K562 (cell line): ENCODE data around the gene PTPRG.

Source experiments
- CTCF ChIP-seq, 3 experiments: IDR thresholded peaks in 2 of 3; conservative IDR thresholded peaks in 1 of 3; 2 replicates each; pipeline ENCODE4 v1.5.1; 2011 to 2012; ENCODE audit warnings: low read length in 3 of 3, mild to moderate bottlenecking in 3 of 3, control low read depth in 2 of 3, improper control_type of control experiment in 1 of 3, inconsistent platforms in 1 of 3, low read depth in 1 of 3, mixed read lengths in 1 of 3, moderate library complexity in 1 of 3; ENCODE audit not compliant: insufficient read depth in 2 of 3
- IRF9 ChIP-seq: fragments of 450-650 bp; IDR thresholded peaks from 2 replicates; pipeline ENCODE4 v1.6.1; 2016; ENCODE audit warnings: missing biosample characterization, missing genetic modification characterization
- MAX ChIP-seq: sonication (generic); formaldehyde crosslinking; IDR thresholded peaks from 2 replicates; pipeline ENCODE4 v1.9.0; 2022; ENCODE audit warnings: mild to moderate bottlenecking, missing genetic modification reagents
- SMAD3 ChIP-seq: fragments of 450-650 bp; formaldehyde crosslinking; conservative IDR thresholded peaks from 2 replicates; pipeline ENCODE4 v1.4.0; 2020; ENCODE audit warnings: mild to moderate bottlenecking
- SMARCC2 ChIP-seq: fragments of 450-650 bp; IDR thresholded peaks from 2 replicates; pipeline ENCODE4 v1.6.1; 2017; ENCODE audit warnings: antibody characterized with exemption, moderate library complexity, mild to moderate bottlenecking, low read depth
- SREBF2 ChIP-seq: sonication (generic); formaldehyde crosslinking; IDR thresholded peaks from 2 replicates; pipeline ENCODE4 v1.4.0; 2020; ENCODE audit warnings: mild to moderate bottlenecking, missing genetic modification reagents
- ZEB2 ChIP-seq: fragments of 450-650 bp; IDR thresholded peaks from 2 replicates; pipeline ENCODE4 v1.6.1; 2016
- ZNF143 ChIP-seq: sonication (generic); formaldehyde crosslinking; IDR thresholded peaks from 2 replicates; pipeline ENCODE4 v1.9.0; 2022; ENCODE audit warnings: mild to moderate bottlenecking, missing genetic modification reagents

GRCh38 chr3:61561374-61562041 is at the start of gene PTPRG:
- no peak for TF ChIP-seq SMARCC2
- no peak for TF ChIP-seq SREBF2 (CRISPR knock-in tag)
- no peak for TF ChIP-seq MAX (CRISPR knock-in tag)
- no peak for TF ChIP-seq ZNF143 (CRISPR knock-in tag)
- TF ChIP-seq ZEB2, result no peak
- TF ChIP-seq SMAD3, result no peak
- TF ChIP-seq IRF9 (tag), result no peak
- TF ChIP-seq CTCF (IDR thresholded peaks at IDR 0.05 in 2 of 3, conservative IDR thresholded peaks at IDR 0.05 in 1 of 3; ENCODE audit: insufficient read depth in 2 of 3, low read depth in 1 of 3, low read length in 3 of 3), result no peak
